C4-2B (cell line): Measurements from ENCODE around the gene H1-8.

Experiments used
- ZFX ChIP-seq: fragments of 450-650 bp; IDR thresholded peaks from 2 replicates; pipeline ENCODE4 v1.6.1; 2017
- TF ChIP-seq, protein P1 (sequence below): fragments of 450-650 bp; conservative IDR thresholded peaks from 2 replicates; pipeline ENCODE4 v1.5.1; 2017; ENCODE audit warnings: mild to moderate bottlenecking

GRCh38 chr3:129590215-129590614 is 47.2 kb downstream of the H1-8 start:
- TF ChIP-seq, protein P1, sequence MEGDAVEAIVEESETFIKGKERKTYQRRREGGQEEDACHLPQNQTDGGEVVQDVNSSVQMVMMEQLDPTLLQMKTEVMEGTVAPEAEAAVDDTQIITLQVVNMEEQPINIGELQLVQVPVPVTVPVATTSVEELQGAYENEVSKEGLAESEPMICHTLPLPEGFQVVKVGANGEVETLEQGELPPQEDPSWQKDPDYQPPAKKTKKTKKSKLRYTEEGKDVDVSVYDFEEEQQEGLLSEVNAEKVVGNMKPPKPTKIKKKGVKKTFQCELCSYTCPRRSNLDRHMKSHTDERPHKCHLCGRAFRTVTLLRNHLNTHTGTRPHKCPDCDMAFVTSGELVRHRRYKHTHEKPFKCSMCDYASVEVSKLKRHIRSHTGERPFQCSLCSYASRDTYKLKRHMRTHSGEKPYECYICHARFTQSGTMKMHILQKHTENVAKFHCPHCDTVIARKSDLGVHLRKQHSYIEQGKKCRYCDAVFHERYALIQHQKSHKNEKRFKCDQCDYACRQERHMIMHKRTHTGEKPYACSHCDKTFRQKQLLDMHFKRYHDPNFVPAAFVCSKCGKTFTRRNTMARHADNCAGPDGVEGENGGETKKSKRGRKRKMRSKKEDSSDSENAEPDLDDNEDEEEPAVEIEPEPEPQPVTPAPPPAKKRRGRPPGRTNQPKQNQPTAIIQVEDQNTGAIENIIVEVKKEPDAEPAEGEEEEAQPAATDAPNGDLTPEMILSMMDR, result no peak
- no peak for TF ChIP-seq ZFX
